ENCODE measurements around the gene PTCH1. TPM values are rescaled to one million over a fixed set of nuclear protein-coding genes. Genes with fewer than 3 reads are reported as not detected.

The PTCH1 gene
- total and polyA plus RNA-seq, 12 donors = 1.6 to 10.0 (median 6.5) TPM

DNA sequence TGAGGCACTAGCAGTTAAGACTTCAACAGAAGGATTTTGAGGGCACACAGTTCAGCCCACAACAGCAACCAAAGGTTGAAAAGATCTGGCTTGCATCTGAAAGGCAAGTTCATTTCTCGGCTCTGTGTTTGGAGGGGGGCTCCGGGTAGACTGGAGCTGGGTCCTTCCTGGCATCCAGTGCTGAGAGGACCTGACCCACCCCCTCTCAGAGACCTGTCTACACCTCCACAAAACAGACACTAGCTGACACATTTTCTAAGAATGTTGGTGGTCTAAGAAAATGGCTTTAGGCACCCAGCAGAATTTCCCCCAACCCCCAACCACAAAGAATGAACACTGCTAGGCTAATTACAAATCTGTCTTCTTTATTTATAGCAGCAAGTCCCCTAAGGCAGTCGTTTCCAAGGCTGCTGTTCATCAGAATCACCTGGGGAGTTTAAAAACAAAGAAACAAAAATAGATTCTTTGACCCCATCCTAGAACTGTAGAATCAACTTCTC lies 6.2 kb upstream of the PTCH1 start:
- no peak for ATAC-seq
- intact Hi-C loops (cut with DNase I) = no loop called here
- WGBS, 2 donors = 43 to 51% methylated on average over 3 of the region's 3 CpGs
- no peaks in the 10 kb centered on the region for H3K36me3 ChIP-seq
- TF ChIP-seq CTCF (IDR thresholded peaks at IDR 0.05) = no peak
- H3K27me3 ChIP-seq = peaks cover 0 to 32% (median 10%) of the 10 kb centered on the region in 7 donors
- no peaks in the 10 kb centered on the region for H3K9me3 ChIP-seq
- no peak for DNase-seq
- H3K4me1 ChIP-seq = no peaks in the 10 kb centered on the region
- H3K27ac ChIP-seq = no peak overlapping the region
- H3K4me3 ChIP-seq = no peak overlapping the region

DNA sequence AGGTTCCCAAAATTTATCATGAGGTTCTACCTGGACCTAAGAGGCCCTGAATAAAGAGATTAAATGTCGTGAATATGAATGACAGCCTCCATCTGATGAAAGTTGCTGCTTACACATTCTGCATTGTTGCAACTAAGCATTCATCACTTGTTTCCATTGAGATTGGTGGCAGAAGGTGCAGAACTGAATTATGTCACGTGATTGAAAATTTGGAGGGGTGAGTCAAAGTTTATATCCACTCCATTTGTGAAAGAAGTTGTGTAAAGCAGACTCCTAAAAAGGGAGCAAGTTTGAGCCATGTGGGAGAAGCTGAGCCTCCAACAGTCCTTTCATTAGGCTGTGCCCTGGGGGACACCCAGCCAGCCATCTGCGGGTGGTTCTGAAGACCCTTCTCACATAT lies 4.9 kb upstream of the PTCH1 start:
- Histone ChIP-seq H3K9me3 (no peaks in the 10 kb centered on the region), H3K27me3 (peaks cover 0 to 32% (median 0%) of the 10 kb centered on the region in 7 donors), H3K36me3 (no peaks in the 10 kb centered on the region), H3K4me1 (peaks cover 0 to 10% (median 4%) of the 10 kb centered on the region in 9 donors), H3K27ac (no peak overlapping the region), H3K4me3 (no peak overlapping the region)
- ATAC-seq (no peak), DNase-seq (no peak)
- intact Hi-C loops (cut with DNase I) = no loop called here
- WGBS, 2 donors = 91 to 96% methylated on average over 3 of the region's 3 CpGs
- TF ChIP-seq CTCF (IDR thresholded peaks at IDR 0.05) = no peak

DNA sequence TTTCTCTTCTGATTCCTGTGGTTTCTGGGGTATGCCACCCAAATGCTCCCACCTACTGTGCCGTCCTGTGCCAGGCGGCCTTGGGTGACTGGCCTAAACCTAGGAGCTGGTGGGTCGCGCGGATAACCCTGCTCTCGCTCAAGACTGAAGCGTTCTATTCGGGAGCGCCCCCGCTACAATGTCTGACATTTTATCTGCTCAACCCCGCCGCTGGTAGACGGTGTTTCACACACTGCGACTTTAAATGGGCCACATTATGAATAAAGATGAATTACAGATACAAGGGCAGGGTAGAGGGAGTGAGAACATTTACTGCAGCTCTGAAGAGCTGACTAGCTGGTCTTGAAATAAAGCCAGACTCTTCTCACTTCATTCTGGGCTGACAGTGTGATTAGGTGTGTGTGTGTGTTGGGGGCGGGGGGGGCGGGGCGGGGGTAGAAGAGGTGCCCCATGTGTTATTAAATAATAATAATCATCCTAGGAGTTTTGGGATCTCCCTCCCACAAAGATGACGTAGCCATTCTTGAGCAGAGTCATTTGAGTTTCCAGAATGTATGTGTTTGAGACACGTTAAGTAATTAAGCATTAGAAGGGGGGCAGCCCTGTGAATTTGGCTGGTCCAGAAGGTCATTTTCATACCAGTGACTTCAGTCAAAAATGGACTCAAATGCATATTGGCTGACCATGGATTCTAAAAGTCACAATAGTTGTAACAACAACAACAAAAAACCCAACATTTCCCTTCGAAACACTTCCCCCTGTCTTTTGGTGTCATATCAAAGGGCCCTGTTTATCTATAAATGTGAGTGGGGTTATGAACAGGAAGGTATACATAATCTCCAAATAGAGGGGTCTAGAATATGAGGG lies 1.0 kb upstream of the PTCH1 start:
- intact Hi-C loops (cut with DNase I) = loop anchor here in 6 of 10 donors (10.0 kb wide), 5 partner anchors 57 to 697 kb away; partner anchors contain the start of gene ERCC6L2 (in 2 of the 6)
- H3K4me1 ChIP-seq = peaks cover 5 to 22% (median 12%) of the 10 kb centered on the region in 9 donors
- TF ChIP-seq CTCF (IDR thresholded peaks at IDR 0.05) = no peak
- no peak for DNase-seq
- H3K27ac ChIP-seq = peak overlapping the region in 2 of 10 donors; percentile 32 to 55
- no peaks in the 10 kb centered on the region for H3K9me3 ChIP-seq
- H3K36me3 ChIP-seq = no peaks in the 10 kb centered on the region
- peak overlapping the region in 7 of 10 donors; percentile 59 to 66 (median 62) for H3K4me3 ChIP-seq
- WGBS, 2 donors = 41 to 59% methylated on average over 20 of the region's 20 CpGs
- ATAC-seq = peak in 1 of 8 donors; percentile 16
- peaks cover 0 to 63% (median 0%) of the 10 kb centered on the region in 7 donors for H3K27me3 ChIP-seq

- Histone ChIP-seq H3K4me1 (peaks cover 5 to 37% (median 24%) of the 10 kb centered on the region in 9 donors), H3K27me3 (peaks cover 0 to 78% (median 0%) of the 10 kb centered on the region in 7 donors), H3K4me3 (peak overlapping the region; percentile 36 to 66 (median 60)), H3K36me3 (no peaks in the 10 kb centered on the region), H3K9me3 (no peaks in the 10 kb centered on the region), H3K27ac (peak overlapping the region in 6 of 10 donors; percentile 30 to 58 (median 45))
- ATAC-seq = peak in 3 of 8 donors; percentile 16 to 35 (median 24)
- DNase-seq = peak in 1 of 2 donors; percentile 24
- intact Hi-C loops (cut with DNase I) = loop anchor here in 6 of 10 donors (10.0 kb wide), 5 partner anchors 59 to 699 kb away; partner anchors contain the start of gene ERCC6L2 (in 2 of the 6)
- WGBS, 2 donors = 0% methylated on average over 25 to 69 of the region's 69 CpGs
- TF ChIP-seq CTCF (IDR thresholded peaks at IDR 0.05) = no peak
Measured at GRCh38 chr9:95516221-95516733, 494 bp downstream of the PTCH1 start.
